ENCODE results near the gene ZNF488.

The ZNF488 gene

DNA sequence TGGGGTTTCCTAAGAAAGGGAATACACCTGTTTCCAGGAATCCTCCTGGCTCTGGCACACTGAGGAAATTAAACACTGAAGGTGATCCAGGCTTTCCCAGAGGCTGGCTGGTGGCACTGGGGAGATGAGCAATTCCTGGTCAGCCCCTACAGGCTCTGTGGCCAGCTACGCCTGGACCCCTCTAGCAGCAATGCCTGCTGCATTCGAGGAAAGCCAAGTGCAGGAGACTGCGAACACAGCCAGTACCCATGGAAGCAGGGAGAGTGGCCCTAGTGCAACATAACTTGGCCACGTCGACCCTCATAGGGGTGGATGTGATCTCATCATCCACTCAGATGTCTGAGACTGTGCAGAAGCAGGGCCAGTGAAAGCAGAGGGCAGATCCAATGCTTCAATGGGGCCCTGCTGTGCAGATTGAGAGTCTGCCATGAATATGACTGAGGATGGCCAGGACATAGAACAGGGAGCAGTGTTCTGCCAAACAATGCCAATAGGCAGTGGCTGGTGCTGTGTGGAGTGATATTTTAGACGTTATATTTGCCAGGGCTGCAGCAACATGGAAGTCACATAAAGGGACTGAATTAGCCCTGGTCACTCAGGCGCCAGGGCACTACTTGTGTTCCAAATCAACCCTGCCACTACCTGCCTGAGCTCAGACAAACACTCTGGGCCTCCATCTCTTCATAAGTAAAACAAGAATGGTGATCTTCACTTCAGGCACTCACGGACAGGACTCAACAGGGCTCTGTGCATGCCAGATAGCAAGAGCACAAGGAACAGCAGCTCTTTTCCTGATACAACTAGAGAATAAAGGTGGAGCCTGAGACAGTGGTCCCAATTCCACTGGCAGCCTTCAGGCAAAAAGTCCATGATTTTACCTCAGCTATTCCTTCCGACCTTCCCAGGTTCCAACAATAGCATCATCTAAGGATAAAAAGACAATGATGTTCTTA is 2.4 kb downstream of the ZNF488 start:
- no peak for DNase-seq

DNA sequence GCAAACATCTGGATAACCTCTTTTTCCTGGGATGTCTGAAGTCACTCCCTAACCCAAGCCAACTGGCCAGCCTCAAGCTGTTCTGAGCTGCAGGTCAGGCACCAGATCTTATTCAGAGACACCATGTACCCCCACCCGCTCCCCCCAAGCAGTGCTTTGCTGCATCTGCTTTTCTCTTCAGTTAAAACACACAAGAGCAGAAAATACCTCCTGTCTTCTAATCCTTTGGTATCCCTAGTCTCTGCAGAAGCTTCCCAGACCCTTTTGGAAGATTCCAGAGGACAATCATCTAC is 3.0 kb downstream of the ZNF488 start:
- no peak for DNase-seq

DNA sequence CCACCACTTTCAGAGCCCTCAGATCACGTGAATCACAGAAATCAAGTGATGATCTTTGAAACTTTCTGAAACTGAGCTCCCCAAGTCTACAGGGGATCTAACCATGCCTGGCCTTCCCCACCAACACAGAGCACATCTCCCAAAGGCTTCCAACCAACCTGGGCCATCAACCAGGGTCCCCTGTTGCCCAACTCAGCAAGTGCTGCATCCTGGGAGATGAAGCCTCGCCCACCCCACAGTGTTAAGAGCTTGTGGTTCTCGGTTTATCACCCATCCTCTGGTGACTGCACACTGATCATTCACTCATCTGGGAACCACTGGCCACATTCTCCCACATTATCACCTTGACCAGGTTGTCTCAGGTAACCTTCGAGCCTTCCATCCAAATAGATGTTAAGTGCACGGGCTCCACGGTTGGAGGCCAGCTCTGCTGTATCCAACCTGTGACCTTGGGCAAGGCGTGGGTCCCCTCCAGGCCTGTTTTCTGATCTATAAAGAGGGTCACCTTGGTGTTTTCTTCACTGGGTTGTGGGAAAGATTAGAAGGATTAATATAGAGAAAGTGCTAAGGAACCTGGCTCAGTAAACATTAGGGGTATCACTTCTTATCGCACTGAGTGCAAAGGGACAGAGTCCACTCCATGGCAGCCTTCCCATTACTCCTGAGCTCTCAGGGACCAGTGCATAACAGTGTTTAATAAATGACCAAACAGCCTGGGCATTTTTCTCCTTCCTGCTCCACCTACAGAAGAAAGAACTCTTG is 3.6 kb downstream of the ZNF488 start:
- DNase-seq, result no peak

DNA sequence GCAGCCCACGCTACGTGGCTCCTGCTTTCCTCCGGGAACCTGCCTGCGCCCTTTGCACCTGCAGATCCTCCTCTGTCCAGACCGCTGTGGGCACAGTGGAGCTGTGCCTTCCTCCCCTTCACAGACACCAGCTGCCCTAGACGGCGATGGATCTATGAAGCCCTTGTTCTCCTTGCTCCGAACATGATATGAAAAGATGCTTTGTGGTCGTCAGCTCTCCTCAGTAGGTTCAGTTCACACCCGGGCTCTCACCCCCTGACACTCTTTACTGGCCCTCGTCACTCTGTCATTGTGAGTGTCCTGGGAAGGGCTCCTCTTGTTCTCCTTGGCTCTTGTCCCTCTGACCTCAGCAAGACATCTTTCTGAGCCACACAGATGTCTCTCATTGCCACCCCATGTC is 4.2 kb downstream of the ZNF488 start:
- no peak for DNase-seq

DNA sequence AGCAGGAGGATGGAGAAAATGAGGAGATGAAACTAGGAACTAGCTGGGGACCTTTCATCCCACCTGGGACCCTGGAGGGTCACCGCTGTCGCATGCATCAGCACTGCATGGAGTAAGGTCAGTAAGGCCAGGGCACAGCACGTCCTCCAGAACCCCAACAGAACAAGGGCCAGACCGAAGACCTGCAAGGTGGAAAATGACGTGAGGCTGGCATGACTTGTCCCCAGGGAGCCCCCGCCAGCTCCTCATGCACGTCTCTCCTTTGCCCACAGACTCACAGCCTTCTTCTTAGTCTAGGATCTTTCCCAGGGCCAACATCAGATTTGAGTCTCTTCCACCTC is 4.7 kb downstream of the ZNF488 start:
- DNase-seq, result no peak

DNA sequence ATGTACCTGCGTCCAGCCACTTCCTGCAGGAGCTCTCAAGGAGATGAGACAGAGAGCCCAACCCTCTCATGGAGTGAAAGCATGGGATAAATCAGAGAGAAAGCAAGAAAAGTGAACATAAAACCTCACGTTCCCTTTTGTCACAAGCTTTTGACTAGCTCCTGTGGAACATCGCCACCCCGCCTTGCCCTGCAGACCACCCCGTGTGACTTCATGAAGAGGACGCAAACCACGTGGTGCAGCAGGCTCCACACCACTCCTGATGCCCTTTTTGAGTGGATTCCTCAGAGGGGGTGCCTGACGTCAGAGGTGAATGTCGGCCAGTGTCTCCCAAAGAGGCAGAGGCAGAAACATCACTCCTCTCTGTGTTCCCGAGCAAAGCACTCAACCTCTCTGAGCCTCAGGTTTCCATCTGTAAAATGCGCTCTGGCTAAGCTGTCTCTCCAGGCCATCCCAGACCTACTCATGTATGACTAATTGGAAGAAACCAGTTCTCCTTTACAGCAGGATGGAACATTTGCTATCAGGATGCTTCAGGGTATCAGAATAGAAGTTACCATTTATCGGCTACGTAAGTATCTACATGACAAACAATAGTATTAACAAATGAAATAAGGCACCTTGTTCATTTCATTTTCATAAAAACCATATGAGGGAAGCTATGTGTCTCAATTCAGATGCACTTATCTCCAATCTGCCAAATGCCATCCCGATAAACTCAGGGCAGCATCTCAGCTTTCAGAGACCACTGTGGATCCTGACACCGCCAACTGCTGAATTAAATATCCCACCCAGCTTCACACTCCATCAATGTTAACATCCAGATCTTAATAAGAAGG is 5.3 kb downstream of the ZNF488 start:
- no peak for DNase-seq

DNA sequence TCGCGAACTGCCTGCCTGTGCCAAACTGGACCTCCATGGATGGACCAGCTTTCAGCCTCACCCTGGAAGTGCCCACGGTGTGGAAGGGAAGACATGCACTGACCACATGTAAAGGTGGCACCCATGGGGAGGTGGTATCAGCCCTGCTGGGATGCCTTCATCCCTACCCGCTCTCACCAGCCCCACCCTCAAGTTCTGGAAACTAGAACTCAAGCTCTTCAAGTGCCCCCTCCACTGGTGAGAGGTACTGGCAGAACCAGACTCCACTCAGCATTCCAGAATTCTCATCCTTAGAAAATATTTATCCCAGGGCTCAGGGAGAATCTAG is 5.9 kb downstream of the ZNF488 start:
- DNase-seq, result no peak

DNA sequence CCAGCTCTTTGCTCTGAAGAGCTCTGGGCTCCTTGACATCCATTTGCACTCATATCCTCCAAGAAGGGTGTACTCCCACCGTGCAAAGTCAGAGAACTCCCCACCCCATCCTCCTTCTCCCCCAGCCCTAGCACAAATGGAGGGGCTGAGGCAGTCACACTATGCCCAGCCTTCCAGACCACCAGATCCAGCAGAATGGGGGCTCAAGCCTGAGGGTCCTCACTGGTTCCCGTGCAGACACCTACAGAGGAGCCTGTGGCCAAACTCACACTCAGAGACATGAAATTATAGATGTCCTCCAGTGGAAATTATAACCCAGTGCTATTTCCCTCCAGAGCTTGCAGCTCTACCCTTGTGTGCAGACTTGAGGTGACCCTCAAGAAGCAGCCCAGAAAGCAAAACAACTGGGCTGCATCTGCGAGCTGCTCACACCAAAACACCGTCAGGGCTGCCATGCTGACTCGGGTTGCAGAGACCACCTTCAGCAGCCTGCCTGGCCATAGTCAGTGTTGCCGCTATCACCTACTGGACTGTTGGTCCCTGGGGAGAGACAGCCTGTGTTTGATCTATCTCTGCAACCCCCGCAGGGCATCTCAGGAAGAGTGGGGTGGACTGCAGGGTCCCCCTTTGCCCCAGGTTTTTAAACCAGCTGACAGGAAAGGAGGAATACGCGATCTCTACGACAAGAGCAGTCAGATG is 7.4 kb downstream of the ZNF488 start:
- DNase-seq, result no peak

DNA sequence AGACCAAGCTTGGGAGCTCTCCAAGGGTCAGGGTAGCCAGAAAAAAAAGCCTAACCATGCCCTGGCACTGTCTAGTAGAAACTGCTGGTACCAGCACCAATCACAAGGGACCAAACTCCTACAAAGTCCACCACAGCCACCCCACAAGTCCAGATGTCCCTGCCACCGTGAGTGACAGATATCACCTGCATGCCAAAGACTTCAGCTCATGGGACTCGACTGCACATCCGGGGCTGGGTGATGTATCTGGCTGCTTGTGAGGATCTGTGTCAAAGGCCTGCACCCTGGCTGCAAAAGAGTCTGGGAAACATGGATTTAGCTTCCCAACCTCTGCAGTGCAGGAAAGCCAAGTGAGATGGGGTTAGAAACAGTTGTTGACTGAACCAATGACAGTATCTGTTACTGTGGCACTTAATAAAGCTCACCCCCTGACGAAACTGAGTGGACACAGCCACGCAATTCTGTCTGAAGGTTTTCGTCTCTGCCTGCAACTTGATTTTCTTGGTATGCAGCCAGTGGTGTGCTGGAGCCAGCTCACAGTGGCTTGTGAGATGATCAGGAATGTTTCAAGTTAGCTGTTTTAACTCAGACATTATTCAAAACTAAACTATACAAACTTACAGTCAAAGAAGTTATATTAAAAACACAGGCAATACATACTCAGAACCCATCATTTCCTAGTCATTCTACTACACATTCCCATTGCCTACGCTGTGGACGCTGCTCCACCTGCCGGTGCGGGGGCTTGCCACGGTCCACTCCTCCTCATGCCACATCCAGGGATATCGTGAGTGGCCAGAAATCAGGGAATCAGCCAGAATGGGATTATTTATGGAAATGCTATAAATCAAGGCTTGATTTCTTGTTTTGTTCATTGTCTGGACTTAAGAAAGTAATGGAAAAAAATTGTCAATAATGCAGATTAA is 9.2 kb downstream of the ZNF488 start:
- DNase-seq, result no peak

DNA sequence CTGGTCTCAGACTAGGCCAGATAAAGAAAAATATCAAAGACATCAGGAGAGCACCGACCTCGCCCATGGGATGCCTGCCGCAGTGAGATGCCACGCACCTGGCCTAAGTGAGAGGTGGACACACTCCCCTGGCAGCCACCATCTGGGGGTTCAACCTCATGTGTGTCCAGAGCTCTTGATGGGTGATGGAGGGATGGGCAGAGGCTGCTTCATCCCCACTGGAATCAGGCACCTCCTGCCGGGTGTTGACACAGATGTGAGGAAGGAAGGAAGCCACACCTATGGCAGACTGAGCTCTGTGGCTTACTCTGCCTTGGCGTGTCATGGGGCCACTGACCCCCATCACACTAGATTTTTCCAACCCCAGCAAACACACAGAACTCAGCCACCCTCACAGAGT is 11.4 kb downstream of the ZNF488 start:
- no peak for DNase-seq

DNA sequence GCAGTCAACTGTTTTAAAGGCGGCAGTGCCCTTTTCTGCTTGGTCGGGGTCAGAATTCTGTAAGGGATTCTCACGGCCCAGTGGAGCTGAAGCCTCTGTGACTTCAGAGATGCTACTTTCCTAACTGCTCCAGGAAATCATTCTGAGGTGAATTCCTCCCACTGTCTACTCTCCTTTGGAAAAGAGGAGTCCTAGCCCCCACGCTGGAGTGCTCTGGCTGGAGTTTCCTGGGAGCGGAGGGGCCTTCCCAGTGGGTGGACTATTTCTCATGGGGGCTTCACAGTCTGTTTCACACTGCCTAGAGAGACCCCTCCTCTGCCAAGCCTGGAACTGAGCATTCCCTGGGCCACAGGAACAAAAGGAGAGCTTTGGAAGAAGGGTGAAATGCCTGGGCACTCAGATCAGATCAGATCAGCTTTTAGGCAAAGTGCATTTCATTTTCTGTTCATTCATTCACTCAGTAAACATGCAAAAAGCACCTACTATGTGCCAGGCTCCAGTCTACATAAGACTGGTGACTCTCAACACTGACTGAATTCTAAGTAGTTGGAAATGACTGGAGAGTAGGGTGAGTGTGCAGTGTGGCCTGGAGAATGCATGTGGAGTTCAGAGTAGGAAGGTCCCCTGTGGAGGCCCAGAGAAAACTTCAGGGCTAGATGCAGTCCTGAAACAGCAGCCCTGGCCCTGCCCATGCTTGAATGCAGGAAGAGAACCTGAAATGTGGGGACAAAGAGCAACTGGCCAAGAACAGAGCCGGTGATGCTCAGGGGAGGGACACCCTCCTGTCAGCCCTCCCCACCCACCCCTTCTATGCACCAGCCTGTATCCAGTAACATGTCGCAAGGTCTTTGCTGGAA is 12.2 kb downstream of the ZNF488 start:
- DNase-seq, result no peak

DNA sequence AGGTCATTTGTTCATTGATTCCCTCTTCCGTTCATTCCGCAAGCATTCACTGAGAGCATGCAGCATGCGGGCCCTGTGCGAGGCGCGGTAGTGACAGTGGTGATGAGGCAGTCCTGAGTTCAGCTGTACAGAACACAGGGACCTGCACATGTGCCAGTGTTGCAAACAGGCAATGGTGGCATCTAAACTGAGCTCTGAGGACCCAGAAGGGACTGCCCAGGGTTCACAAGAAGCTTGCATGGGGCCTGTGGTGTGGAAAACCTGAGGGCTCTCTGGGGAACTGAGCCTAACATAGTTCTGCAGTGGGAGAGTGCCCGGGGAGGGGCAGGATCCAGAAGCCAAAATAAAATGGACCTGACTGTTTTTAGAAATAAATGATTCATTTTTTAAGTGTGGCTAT is 13.2 kb downstream of the ZNF488 start:
- no peak for DNase-seq

DNA sequence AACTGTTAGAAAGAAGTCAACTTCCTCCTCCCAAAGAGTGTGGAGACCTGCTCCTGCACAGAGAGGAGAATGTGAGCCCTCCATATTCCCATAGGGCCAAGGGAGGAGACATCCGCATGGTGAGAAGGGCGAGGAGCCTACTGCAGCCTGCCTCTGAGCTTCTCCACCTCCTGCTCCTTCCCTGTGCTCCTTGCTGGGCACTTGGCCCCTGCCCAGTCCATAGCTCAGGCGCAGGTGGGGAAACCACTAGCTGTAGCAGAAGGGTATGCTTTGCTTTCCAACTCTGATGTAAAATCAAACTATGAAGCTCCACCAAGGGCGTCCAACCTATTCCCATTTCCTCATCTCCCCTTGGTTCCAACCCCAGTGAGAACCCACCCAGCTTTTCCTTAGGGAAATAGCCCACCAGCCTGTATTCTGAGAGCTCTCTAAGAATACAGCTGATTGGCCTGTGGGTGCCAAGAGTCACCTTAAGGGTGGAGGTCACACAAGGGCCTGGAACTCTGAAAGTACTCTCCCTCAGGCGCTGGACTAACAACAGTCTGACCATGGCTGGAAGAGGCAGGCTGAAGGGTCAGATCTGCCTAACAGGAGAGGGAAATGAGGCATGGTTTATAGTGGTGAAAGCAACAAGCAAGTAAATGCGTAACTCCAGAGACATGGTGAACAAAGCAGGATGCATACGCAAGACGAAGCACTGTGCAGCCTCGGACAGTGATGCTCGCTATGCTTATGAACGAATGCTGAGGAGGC is 13.9 kb downstream of the ZNF488 start:
- DNase-seq, result no peak

DNA sequence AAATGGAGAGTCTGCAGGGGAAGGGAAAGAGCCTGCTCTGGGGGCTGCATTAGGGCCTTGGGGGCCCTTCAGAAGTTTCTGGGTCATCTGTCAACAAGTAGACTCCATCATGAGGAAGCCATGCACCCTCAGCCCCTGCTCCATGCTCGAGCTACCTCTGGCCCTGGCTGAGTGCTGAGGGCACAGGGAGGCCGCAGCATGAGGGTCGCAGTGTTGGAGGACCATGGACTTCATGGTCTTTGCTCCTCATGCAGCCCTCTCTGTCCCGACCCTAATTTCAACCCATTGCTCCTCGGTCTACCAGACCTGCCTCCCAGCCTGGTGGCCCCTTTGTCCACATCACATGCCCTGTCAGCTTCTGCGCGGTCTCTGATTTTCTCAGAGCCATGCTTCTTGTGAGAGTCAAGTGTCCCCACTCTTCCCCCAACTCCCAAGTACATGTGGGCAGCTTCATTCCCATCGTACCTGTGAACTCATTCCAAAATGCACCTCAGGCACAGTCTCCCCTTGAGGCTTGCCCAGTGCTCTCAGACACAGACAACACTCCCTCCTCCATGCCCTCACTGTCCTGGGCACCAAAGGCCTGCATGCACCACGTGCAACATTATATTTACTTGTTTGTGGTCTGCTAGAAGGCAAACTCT is 14.7 kb downstream of the ZNF488 start:
- no peak for DNase-seq

DNA sequence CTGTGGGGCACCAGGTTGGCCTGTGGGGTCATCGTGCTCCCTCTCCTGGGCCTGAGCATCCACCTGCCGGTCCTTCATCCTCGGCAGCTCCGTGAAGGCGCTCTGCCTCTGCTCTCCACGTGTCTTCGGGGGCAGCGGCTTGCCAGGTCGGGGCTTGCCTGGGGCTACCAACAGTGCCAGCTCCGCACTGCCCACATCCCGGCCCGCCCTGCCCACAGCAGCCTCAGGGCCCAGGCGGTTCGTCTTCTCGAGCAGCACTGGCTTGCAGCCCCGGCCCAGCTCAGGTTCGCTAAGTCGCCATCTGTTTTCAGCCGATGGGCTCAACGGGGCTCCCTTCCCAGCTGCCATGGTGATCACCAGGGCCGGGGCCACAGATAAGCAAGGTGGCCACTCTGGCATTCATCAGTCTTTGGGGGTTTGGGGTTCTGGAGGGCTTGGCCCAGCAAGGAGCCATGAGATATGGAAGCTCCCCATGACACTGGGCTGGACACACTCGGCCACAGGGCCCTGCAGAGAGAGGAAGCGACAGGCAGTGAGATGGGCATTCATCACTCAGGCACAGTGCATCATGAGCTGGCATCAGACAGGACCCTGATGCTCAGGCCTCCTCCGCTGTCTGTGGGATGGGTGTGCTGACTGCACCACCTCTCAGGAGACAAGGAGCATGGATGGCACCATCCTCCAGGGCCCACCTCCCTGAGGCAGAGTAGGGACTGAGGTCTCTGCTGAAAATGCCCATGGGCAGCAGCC is 15.5 kb downstream of the ZNF488 start:
- DNase-seq, result no peak

DNA sequence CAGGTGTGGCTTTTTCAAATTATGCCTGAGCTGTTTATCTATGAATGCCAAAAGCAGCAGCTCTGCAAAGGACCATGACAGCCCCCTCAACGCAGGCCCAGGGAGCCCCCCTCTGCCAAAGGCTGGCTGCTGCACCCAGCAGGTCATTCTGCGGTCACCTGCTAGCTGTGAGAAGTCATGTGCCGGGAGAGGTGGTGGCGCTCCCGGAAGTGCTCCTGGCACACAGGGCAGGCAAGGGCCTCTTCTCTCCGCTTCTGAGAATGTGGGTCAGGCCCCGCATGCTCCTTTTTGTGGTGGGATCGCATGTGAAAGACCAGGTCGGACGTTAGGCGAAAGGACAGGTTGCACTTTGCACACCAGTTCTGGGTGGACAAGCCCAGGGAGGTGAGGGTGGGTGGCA is 16.4 kb downstream of the ZNF488 start:
- DNase-seq, result no peak

DNA sequence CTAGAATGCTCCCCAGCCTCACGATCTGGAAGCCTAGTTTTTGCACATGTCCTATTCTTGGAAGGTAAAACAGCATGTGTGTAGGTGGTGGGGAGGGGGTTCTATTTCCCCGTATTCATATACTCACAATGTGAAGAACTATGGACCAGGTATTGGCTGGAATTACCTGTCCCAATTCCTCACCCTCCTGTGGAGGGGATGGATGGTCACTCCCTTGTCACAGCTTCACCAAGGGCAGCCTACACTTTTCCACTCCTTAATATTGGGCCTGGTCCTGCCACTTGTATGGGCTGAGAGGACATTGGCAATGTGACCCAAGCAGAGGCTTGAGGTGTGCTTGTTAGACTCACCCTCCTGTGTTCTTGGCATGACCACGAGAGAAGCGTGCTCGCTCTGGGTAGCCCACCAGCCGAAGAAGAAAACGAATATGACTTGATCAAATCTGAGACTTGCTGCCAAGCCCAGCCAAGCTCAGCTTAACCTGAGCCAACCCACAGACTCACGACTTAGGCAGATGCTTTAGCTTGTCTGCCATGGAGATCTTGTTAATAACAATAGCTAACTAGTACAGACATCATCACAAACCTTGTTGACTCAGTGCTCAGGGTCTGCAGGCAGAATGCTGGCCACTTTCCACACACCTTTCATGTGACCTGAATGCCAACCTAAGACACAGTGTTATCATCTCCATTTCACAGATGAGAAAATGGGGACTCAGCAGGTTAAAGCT is 17.2 kb downstream of the ZNF488 start:
- no peak for DNase-seq

DNA sequence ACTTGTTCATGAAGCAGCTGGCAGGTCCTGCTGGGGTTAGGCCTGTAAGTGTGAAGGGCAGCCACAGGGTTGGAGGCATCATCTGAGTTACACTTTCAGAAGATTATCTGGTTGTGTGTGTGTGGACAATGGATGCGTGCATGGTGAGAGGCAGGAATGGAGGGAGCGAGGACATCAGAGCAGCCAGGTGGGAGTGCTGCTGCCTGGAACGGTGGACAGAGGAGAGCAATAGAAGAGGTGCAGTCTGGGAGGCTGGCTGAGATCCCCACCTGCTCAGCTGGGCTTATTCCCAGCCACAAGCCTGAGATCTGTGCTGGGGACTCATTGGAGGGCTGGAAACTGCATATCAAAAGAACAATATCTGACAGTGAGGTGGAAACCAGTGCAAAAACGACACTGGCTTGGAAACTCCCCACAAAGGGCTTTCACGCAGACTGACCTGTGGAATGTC is 17.9 kb downstream of the ZNF488 start:
- DNase-seq, result no peak
